ENCODE results near the gene OBP2A.

The OBP2A gene

GRCh38 chr9:135552698-135553171 is 6.8 kb downstream of the OBP2A start:
- no peak for DNase-seq

GRCh38 chr9:135554718-135555117 is 8.8 kb downstream of the OBP2A start:
- DNase-seq: no peak

GRCh38 chr9:135555203-135555602 is 9.3 kb downstream of the OBP2A start:
- DNase-seq: no peak

GRCh38 chr9:135555910-135556309 is 10.0 kb downstream of the OBP2A start:
- DNase-seq: no peak

GRCh38 chr9:135559606-135560005 is 13.7 kb downstream of the OBP2A start:
- DNase-seq: no peak

- DNase-seq: no peak
Observed at GRCh38 chr9:135561391-135562234, 15.7 kb downstream of the OBP2A start, which contains the start of gene PAEP. Gene PAEP, plus strand, starts transcription at chr9:135561756.

GRCh38 chr9:135562235-135562745 is 16.4 kb downstream of the OBP2A start:
- no peak for DNase-seq

- DNase-seq: no peak
Observed at GRCh38 chr9:135563039-135563476, 17.1 kb downstream of the OBP2A start.

- no peak for DNase-seq
Observed at GRCh38 chr9:135563858-135564257, 17.9 kb downstream of the OBP2A start.

- DNase-seq: no peak
Observed at GRCh38 chr9:135565141-135565628, 19.3 kb downstream of the OBP2A start.

GRCh38 chr9:135565636-135566035 is 19.7 kb downstream of the OBP2A start:
- DNase-seq: no peak

GRCh38 chr9:135566552-135566951 is 20.6 kb downstream of the OBP2A start:
- no peak for DNase-seq

- no peak for DNase-seq
Observed at GRCh38 chr9:135567311-135567710, 21.4 kb downstream of the OBP2A start.

- DNase-seq: no peak
Observed at GRCh38 chr9:135568026-135568425, 22.1 kb downstream of the OBP2A start.

- no peak for DNase-seq
Observed at GRCh38 chr9:135570456-135570855, 24.5 kb downstream of the OBP2A start.

- no peak for DNase-seq
Observed at GRCh38 chr9:135572233-135572632, 26.3 kb downstream of the OBP2A start.

GRCh38 chr9:135573124-135573523 is 27.2 kb downstream of the OBP2A start:
- no peak for DNase-seq

- no peak for DNase-seq
Observed at GRCh38 chr9:135574331-135574730, 28.4 kb downstream of the OBP2A start.

- DNase-seq: no peak
Observed at GRCh38 chr9:135574943-135575342, 29.0 kb downstream of the OBP2A start.

GRCh38 chr9:135575995-135576631 is 30.2 kb downstream of the OBP2A start:
- no peak for DNase-seq

- DNase-seq: no peak
Observed at GRCh38 chr9:135577256-135577655, 31.3 kb downstream of the OBP2A start.

- DNase-seq: no peak
Observed at GRCh38 chr9:135579356-135579755, 33.4 kb downstream of the OBP2A start.

GRCh38 chr9:135579889-135580660 is 34.1 kb downstream of the OBP2A start:
- no peak for DNase-seq
